CD4-positive, alpha-beta T cell (primary cell): ENCODE data around the gene NET1. TPM values are rescaled to one million over a fixed set of nuclear protein-coding genes. Genes with fewer than 3 reads are reported as not detected.
A peak's percentile ranks its signal among the peaks of the same experiment; 100 is the strongest.

Source experiments
- ATAC-seq: fragments of 200-7000 bp; cut with Tn5 transposase; one replicate; pipeline ENCODE4 v1.10.0; 2022; ENCODE audit warnings: mild to moderate bottlenecking; ENCODE audit not compliant: poor library complexity
- CTCF ChIA-PET: fragments of 350-600 bp; sonication (Branson Sonifier 250); formaldehyde crosslinking; loops from one replicate; lab custom pipeline; 2021; ENCODE audit warnings: antibody characterized with exemption, inconsistent platforms; lab: Charles Lee
- POLR2A ChIA-PET: fragments of 350-600 bp; sonication (Branson Sonifier 250); formaldehyde crosslinking; loops from one replicate; lab custom pipeline; 2021; ENCODE audit warnings: antibody characterized with exemption, inconsistent platforms; lab: Charles Lee
- DNase-seq, 14 experiments: peaks; one replicate each; pipeline ENCODE4 v3.0.0-alpha.2; 2013 to 2020; ENCODE audit warnings: mixed read lengths in 2 of 14
- H3K27ac ChIP-seq, 2 donors: one replicate each; pipeline versions ENCODE4 v1.5.1 to v1.7.0; 2013; ENCODE audit warnings: low read length in 2 of 2, low read depth in 1 of 2, mild to moderate bottlenecking in 1 of 2
- H3K27me3 ChIP-seq, 2 experiments: 1 replicate in 1 of 2; 2 replicates in 1 of 2; pipeline versions ENCODE4 v1.6.1 to v1.7.0; 2013; ENCODE audit warnings: low read length in 2 of 2, control low read depth in 1 of 2, mild to moderate bottlenecking in 1 of 2, moderate library complexity in 1 of 2; ENCODE audit not compliant: insufficient read depth in 2 of 2, control insufficient read depth in 1 of 2
- H3K36me3 ChIP-seq: one replicate; pipeline ENCODE4 v1.6.1; 2013; ENCODE audit warnings: low read length, control low read depth; ENCODE audit not compliant: insufficient read depth
- H3K4me1 ChIP-seq: one replicate; pipeline ENCODE4 v1.6.1; 2013; ENCODE audit warnings: low read length, control low read depth; ENCODE audit not compliant: insufficient read depth
- H3K4me3 ChIP-seq: one replicate; pipeline ENCODE4 v1.5.1; 2013; ENCODE audit warnings: mild to moderate bottlenecking, low read length, moderate library complexity
- H3K9me3 ChIP-seq, 2 experiments: 1 replicate in 1 of 2; 2 replicates in 1 of 2; pipeline versions ENCODE4 v1.6.1 to v1.7.0; 2013; ENCODE audit warnings: low read length in 2 of 2, mild to moderate bottlenecking in 2 of 2, control low read depth in 1 of 2, moderate library complexity in 1 of 2; ENCODE audit not compliant: control insufficient read depth in 1 of 2, insufficient read depth in 1 of 2
- H3K27ac Mint-ChIP-seq: one replicate; pipeline ENCODE4 v1.8.0; 2020; ENCODE audit warnings: mixed read lengths
- H3K27me3 Mint-ChIP-seq: one replicate; pipeline ENCODE4 v1.8.0; 2021; ENCODE audit warnings: mixed read lengths
- H3K36me3 Mint-ChIP-seq: one replicate; pipeline ENCODE4 v1.8.0; 2021; ENCODE audit warnings: low read depth, mixed read lengths
- H3K4me1 Mint-ChIP-seq: one replicate; pipeline ENCODE4 v1.8.0; 2021; ENCODE audit warnings: low read depth, mixed read lengths
- H3K4me3 Mint-ChIP-seq: one replicate; pipeline ENCODE4 v1.8.0; 2020; ENCODE audit warnings: mild to moderate bottlenecking, mixed read lengths
- H3K9me3 Mint-ChIP-seq: one replicate; pipeline ENCODE4 v1.8.0; 2020; ENCODE audit warnings: mixed read lengths
- intact Hi-C, 2 experiments: fragments of 100-400 bp; cut with DNase I in 1 of 2; cut with micrococcal nuclease in 1 of 2; formaldehyde crosslinking; loops; one replicate each; pipeline versions ENCODE4 v1.15.1 to v1.9.0; 2023 to 2025; cut with DNase I, micrococcal nuclease
- total RNA-seq, 174 experiments: library from RNA in 2 of 174; stranded (reverse) in 2 of 174; gene quantifications; one replicate each; pipeline ENCODE4 v1.2.3 and lab custom pipeline; 2021 to 2026
- TF ChIP-seq, protein P1 (sequence below): fragments of 200-600 bp; IDR thresholded peaks from one replicate; pipeline ENCODE4 v1.8.0; 2022; ENCODE audit warnings: antibody characterized with exemption, mild to moderate bottlenecking

The NET1 gene
- total RNA-seq, 2 experiments from 2014 or later: 29.0 to 30.5 TPM

DNA sequence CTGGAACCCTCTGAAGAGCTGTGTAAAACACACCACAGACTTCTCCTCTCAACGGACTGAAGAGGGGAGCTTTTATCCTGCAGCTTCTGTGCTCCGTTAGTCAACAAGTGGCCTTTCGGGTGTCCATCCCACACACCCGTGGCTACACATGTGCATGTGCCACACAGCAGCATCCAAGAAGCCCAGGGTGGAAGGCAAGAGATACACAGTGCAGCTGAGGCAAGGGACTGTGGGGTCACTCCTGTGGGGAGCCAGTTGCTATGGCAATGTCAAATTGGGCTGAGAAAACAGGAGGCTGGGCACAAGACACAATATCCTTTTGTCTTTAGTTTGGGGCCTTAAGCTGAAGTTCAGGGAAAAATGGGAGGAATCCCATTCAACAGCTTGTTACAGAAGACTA lies 28.7 kb downstream of the NET1 start:
- DNase-seq: no peak
- no peaks in the 10 kb centered on the region for H3K27me3 ChIP-seq
- intact Hi-C loops: loop anchor here (1.0 to 5.0 kb wide), 4 partner anchors 166 to 432 kb away; no protein-coding TSS in a partner anchor

GRCh38 chr10:5442065-5442989 lies 30.0 kb downstream of the NET1 start:
- H3K27ac ChIP-seq: no peak overlapping the region
- no peaks in the 10 kb centered on the region for H3K36me3 ChIP-seq
- no peaks in the 10 kb centered on the region for H3K27me3 ChIP-seq
- intact Hi-C loops: loop anchor here (1.0 to 5.0 kb wide), 3 partner anchors 165 to 430 kb away; no protein-coding TSS in a partner anchor
- no peaks in the 10 kb centered on the region for H3K9me3 Mint-ChIP-seq
- DNase-seq (peak in 5 of 14 experiments; percentile 7 to 77 (median 69)), ATAC-seq (peak; percentile 40)
- no peaks in the 10 kb centered on the region for H3K9me3 ChIP-seq
- no peak overlapping the region for H3K27ac Mint-ChIP-seq
- H3K4me3 ChIP-seq: no peak overlapping the region
- ChIA-PET POLR2A (interaction anchor here (0.7 to 4.1 kb wide), 2 partner anchors 181 to 322 kb away, joined by 3 to 24 read pairs; no protein-coding TSS in a partner anchor), CTCF (interaction anchor here (1.0 to 8.6 kb wide), 4 partner anchors 19 to 605 kb away, joined by 3 to 116 read pairs (median 5); no protein-coding TSS in a partner anchor)
- H3K4me1 ChIP-seq: peaks cover 6% of the 10 kb centered on the region
- TF ChIP-seq, protein P1, sequence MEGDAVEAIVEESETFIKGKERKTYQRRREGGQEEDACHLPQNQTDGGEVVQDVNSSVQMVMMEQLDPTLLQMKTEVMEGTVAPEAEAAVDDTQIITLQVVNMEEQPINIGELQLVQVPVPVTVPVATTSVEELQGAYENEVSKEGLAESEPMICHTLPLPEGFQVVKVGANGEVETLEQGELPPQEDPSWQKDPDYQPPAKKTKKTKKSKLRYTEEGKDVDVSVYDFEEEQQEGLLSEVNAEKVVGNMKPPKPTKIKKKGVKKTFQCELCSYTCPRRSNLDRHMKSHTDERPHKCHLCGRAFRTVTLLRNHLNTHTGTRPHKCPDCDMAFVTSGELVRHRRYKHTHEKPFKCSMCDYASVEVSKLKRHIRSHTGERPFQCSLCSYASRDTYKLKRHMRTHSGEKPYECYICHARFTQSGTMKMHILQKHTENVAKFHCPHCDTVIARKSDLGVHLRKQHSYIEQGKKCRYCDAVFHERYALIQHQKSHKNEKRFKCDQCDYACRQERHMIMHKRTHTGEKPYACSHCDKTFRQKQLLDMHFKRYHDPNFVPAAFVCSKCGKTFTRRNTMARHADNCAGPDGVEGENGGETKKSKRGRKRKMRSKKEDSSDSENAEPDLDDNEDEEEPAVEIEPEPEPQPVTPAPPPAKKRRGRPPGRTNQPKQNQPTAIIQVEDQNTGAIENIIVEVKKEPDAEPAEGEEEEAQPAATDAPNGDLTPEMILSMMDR: peak; percentile 89
- no peaks in the 10 kb centered on the region for H3K27me3 Mint-ChIP-seq
- peak overlapping the region; percentile 55 for H3K4me3 Mint-ChIP-seq
- peaks cover 4% of the 10 kb centered on the region for H3K36me3 Mint-ChIP-seq
- H3K4me1 Mint-ChIP-seq: peaks cover 32% of the 10 kb centered on the region

More for the DNA sequence above, 28.7 kb downstream of the NET1 start:
- no peak overlapping the region for H3K27ac Mint-ChIP-seq
- no peak for ATAC-seq
- Histone ChIP-seq H3K4me1 (peaks cover under 1% of the 10 kb centered on the region), H3K9me3 (no peaks in the 10 kb centered on the region), H3K36me3 (no peaks in the 10 kb centered on the region), H3K27ac (no peak overlapping the region), H3K4me3 (no peak overlapping the region)
- ChIA-PET POLR2A (interaction anchor here (4.1 kb wide), 1 partner anchor 182 kb away, joined by 24 read pairs; no protein-coding TSS in a partner anchor), CTCF (interaction anchor here (0.8 to 8.6 kb wide), 3 partner anchors 166 to 189 kb away, joined by 3 to 116 read pairs (median 3); no protein-coding TSS in a partner anchor)
- no peaks in the 10 kb centered on the region for H3K9me3 Mint-ChIP-seq
- no peaks in the 10 kb centered on the region for H3K27me3 Mint-ChIP-seq
- no peaks in the 10 kb centered on the region for H3K36me3 Mint-ChIP-seq
- peaks cover 20% of the 10 kb centered on the region for H3K4me1 Mint-ChIP-seq
- H3K4me3 Mint-ChIP-seq: no peak overlapping the region
- TF ChIP-seq, protein P1: no peak

DNA sequence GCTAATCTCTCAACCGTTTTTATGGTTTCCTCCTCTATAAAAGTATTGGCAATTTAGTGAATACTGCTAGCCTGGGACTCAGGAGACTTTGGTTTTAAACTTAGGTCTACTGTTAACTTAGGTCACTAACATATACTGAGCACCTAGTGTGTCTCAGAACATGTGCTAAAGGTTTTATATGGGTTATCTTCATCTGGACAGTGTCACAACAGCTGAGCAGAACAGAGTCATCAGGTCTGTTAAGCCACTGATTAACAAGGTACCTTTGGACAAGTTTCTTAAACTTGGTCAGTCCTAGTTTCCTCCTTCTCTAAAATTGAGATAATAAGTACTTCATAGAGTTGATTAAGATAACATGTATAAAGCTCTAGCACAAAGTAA lies 30.6 kb downstream of the NET1 start:
- CTCF ChIA-PET: interaction anchor here (8.6 kb wide), 1 partner anchor 181 kb away, joined by 116 read pairs; no protein-coding TSS in a partner anchor
- ATAC-seq: no peak
- Mint-ChIP-seq H3K27me3 (no peaks in the 10 kb centered on the region), H3K4me1 (peaks cover 38% of the 10 kb centered on the region), H3K36me3 (peaks cover 4% of the 10 kb centered on the region), H3K4me3 (no peak overlapping the region), H3K27ac (no peak overlapping the region), H3K9me3 (no peaks in the 10 kb centered on the region)
- TF ChIP-seq, protein P1: no peak
- no peak overlapping the region for H3K4me3 ChIP-seq
- no peaks in the 10 kb centered on the region for H3K9me3 ChIP-seq
- H3K36me3 ChIP-seq: no peaks in the 10 kb centered on the region
- H3K4me1 ChIP-seq: peaks cover 6% of the 10 kb centered on the region
- H3K27me3 ChIP-seq: no peaks in the 10 kb centered on the region
- intact Hi-C loops: loop anchor here (1.0 to 5.0 kb wide), 3 partner anchors 164 to 429 kb away; no protein-coding TSS in a partner anchor
- POLR2A ChIA-PET: interaction anchor here (1.2 to 4.1 kb wide), 2 partner anchors 164 to 180 kb away, joined by 4 to 24 read pairs; no protein-coding TSS in a partner anchor
- no peak overlapping the region for H3K27ac ChIP-seq
- no peak for DNase-seq
